ENCODE measurements around the gene KCNH2.

DNA sequence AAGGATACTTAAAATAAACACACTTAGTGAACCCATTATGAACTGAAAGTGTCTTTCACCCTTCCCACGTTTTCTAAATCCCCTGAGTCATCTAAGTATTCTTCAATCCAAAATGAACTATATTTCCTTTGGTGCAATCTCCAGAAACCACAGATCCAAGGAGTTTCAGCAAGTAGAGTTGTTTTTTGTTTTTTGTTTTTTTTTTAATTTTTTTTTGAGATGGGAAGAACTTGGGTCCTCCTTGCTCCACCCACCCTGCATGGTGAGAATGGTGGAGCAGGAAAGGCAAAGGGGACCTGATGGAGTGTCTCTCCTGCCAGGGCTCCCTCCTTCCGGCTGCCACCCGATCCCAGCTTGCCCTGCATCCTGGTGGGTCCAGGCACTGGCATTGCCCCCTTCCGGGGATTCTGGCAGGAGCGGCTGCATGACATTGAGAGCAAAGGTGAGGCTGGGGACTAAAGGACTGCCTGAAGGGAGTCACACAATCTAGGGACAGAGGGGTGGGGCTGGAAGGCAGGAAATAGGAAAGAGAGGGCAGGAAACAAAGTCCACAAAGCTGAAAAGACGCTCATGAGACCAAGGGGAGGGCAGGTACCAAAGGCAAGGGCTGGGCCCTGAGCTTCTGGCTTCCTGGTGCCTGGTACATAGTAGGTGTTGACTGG lies 34.0 kb upstream of the KCNH2 start:
- TF ChIP-seq CTCF (IDR thresholded peaks at IDR 0.05) (no peak), POLR2A (IDR thresholded peaks at IDR 0.05) (no peak)
